HEK293 (cell line): ENCODE data around the gene HDHD5.

Experiments used
- CTCF ChIA-PET: fragments of 350-600 bp; formaldehyde crosslinking; extraction: SDS; loops from one replicate; lab custom pipeline; 2021; ENCODE audit warnings: antibody characterized with exemption; lab: Yijun Ruan, JAX
- POLR2A ChIA-PET: fragments of 300-600 bp; formaldehyde crosslinking; extraction: SDS; loops from one replicate; lab custom pipeline; 2020; ENCODE audit warnings: antibody characterized with exemption, inconsistent platforms; lab: Yijun Ruan, JAX
- H3K27ac ChIP-seq: fragments of 200-500 bp; sonication (Bioruptor generic); 2 replicates; pipeline ENCODE4 v1.5.1; 2014; ENCODE audit warnings: low read depth, low read length, control low read depth, inconsistent platforms; ENCODE audit errors: extremely low read depth
- H3K36me3 ChIP-seq, 2 experiments: fragments of 200-500 bp in 1 of 2; sonication (Bioruptor generic) in 1 of 2; 1 replicate in 1 of 2; 2 replicates in 1 of 2; pipeline ENCODE4 v1.5.1; 2014 to 2017; ENCODE audit warnings: inconsistent platforms in 2 of 2, low read length in 2 of 2; ENCODE audit not compliant: control insufficient read depth in 2 of 2, insufficient read depth in 1 of 2
- H3K4me1 ChIP-seq: fragments of 200-500 bp; sonication (Bioruptor generic); 2 replicates; pipeline ENCODE4 v1.5.1; 2014; ENCODE audit warnings: mild to moderate bottlenecking, low read length, inconsistent platforms; ENCODE audit not compliant: control insufficient read depth, insufficient read depth
- H3K4me3 ChIP-seq: 2 replicates; pipeline ENCODE4 v1.5.1; 2011; ENCODE audit warnings: low read depth, mild to moderate bottlenecking, control low read depth, low read length, moderate library complexity
- H3K9me3 ChIP-seq: fragments of 200-500 bp; sonication (Bioruptor generic); 2 replicates; pipeline ENCODE4 v1.5.1; 2014; ENCODE audit warnings: low read depth, low read length, inconsistent platforms; ENCODE audit not compliant: control insufficient read depth, insufficient read depth
- EGR2 ChIP-seq: fragments of 450-650 bp; formaldehyde crosslinking; IDR thresholded peaks from 2 replicates; pipeline ENCODE4 v1.5.1; 2016; ENCODE audit warnings: low read depth, missing biosample characterization, missing genetic modification characterization
- HIC1 ChIP-seq: fragments of 450-650 bp; formaldehyde crosslinking; IDR thresholded peaks from 2 replicates; pipeline ENCODE4 v1.5.1; 2016; ENCODE audit warnings: missing biosample characterization, missing genetic modification characterization
- MEIS1 ChIP-seq: sonication (generic); formaldehyde crosslinking; IDR thresholded peaks from 2 replicates; pipeline ENCODE4 v1.8.1; 2022; ENCODE audit warnings: missing genetic modification reagents, mild to moderate bottlenecking, borderline replicate concordance
- PATZ1 ChIP-seq: fragments of 450-650 bp; formaldehyde crosslinking; IDR thresholded peaks from 2 replicates; pipeline ENCODE4 v1.5.1; 2016; ENCODE audit warnings: missing biosample characterization, missing genetic modification characterization
- PBX3 ChIP-seq: sonication (generic); formaldehyde crosslinking; IDR thresholded peaks from 2 replicates; pipeline ENCODE4 v1.8.1; 2022; ENCODE audit warnings: mild to moderate bottlenecking, moderate library complexity, missing genetic modification reagents
- REST ChIP-seq: fragments of 450-650 bp; formaldehyde crosslinking; IDR thresholded peaks from 2 replicates; pipeline ENCODE4 v1.5.1; 2016; ENCODE audit warnings: missing biosample characterization, missing genetic modification characterization
- WT1 ChIP-seq: fragments of 450-650 bp; formaldehyde crosslinking; IDR thresholded peaks from 2 replicates; pipeline ENCODE4 v1.5.1; 2016; ENCODE audit warnings: missing biosample characterization, missing genetic modification characterization
- ZNF18 ChIP-seq: fragments of 450-650 bp; formaldehyde crosslinking; IDR thresholded peaks from 2 replicates; pipeline ENCODE4 v1.5.1; 2016; ENCODE audit warnings: missing biosample characterization, missing genetic modification characterization
- ZNF239 ChIP-seq: fragments of 450-650 bp; formaldehyde crosslinking; IDR thresholded peaks from 2 replicates; pipeline ENCODE4 v1.5.1; 2016; ENCODE audit warnings: missing biosample characterization, missing genetic modification characterization
- ZNF449 ChIP-seq: fragments of 450-650 bp; formaldehyde crosslinking; IDR thresholded peaks from 2 replicates; pipeline ENCODE4 v1.5.1; 2017; ENCODE audit warnings: missing biosample characterization, mild to moderate bottlenecking, missing genetic modification characterization, moderate library complexity
- ZNF561 ChIP-seq: fragments of 450-650 bp; IDR thresholded peaks from 2 replicates; pipeline ENCODE4 v1.5.1; 2018; ENCODE audit warnings: missing biosample characterization, missing genetic modification characterization, borderline replicate concordance
- ZNF747 ChIP-seq: fragments of 450-650 bp; formaldehyde crosslinking; IDR thresholded peaks from 2 replicates; pipeline ENCODE4 v1.5.1; 2016; ENCODE audit warnings: missing biosample characterization, missing genetic modification characterization

HDHD5 gene

GRCh38 chr22:17120711-17121232 lies 38.3 kb downstream of the HDHD5 start (continued):
- no peak for TF ChIP-seq ZNF449 (tag by site-specific recombination)
- TF ChIP-seq EGR2 (tag by site-specific recombination), result 0 out of 2 replicates have a peak, but pooled peaks have one; percentile 34
- TF ChIP-seq HIC1, result no peak
- 0 out of 2 replicates have a peak, but pooled peaks have one; percentile 59 for TF ChIP-seq ZNF561 (tag by site-specific recombination)
- no peak for TF ChIP-seq ZNF747 (tag by site-specific recombination)
- TF ChIP-seq, all 188 proteins: peak for 4

- Histone ChIP-seq H3K36me3 (no peaks in the 10 kb centered on the region), H3K4me3 (peak overlapping the region; percentile 57), H3K27ac (no peak overlapping the region), H3K9me3 (no peaks in the 10 kb centered on the region), H3K4me1 (no peaks in the 10 kb centered on the region)
- CTCF ChIA-PET, result interaction anchor here (0.7 to 1.6 kb wide), 4 partner anchors 8 to 52 kb away, joined by 3 to 7 read pairs (median 3); no protein-coding TSS in a partner anchor
- POLR2A ChIA-PET, result interaction anchor here (1.0 kb wide), 1 partner anchor 52 kb away, joined by 3 read pairs; no protein-coding TSS in a partner anchor
- no peak for TF ChIP-seq ZNF239 (tag by site-specific recombination)
- no peak for TF ChIP-seq ZNF18 (tag by site-specific recombination)
- TF ChIP-seq MEIS1 (CRISPR knock-in tag), result 0 out of 2 replicates have a peak, but pooled peaks have one; percentile 13
- 0 out of 2 replicates have a peak, but pooled peaks have one; percentile 25 for TF ChIP-seq PBX3 (CRISPR knock-in tag)
- TF ChIP-seq WT1, result no peak
- peak; percentile 88 for TF ChIP-seq REST (tag by site-specific recombination)
- 0 out of 2 replicates have a peak, but pooled peaks have one; percentile 18 for TF ChIP-seq PATZ1 (tag by site-specific recombination)
These were observed 38.8 kb downstream of the HDHD5 start for GRCh38 chr22:17120281-17120680.
